GM12891 (cell line): ENCODE results near the gene CHI3L1.
A peak's percentile ranks its signal among the peaks of the same experiment; 100 is the strongest.

Source experiments
- DNase-seq: peaks from one replicate; pipeline ENCODE4 v3.0.0; 2011; ENCODE audit warnings: low spot score; ENCODE audit not compliant: insufficient read length
- FAIRE-seq: peaks from 2 replicates; lab custom pipeline; 2011; peaks lifted over from hg19 to GRCh38; lab: Jason Lieb, UNC
- PAX5 ChIP-seq: IDR thresholded peaks from 2 replicates; pipeline ENCODE4 v1.6.1; 2011; ENCODE audit warnings: low read length, moderate library complexity, mild to moderate bottlenecking; ENCODE audit not compliant: insufficient read depth, severe bottlenecking
- POLR2A ChIP-seq: IDR thresholded peaks from 2 replicates; pipeline ENCODE4 v1.6.1; 2011; ENCODE audit warnings: low read depth, low read length, control low read depth
- POLR2AphosphoS5 ChIP-seq: IDR thresholded peaks from 2 replicates; pipeline ENCODE4 v1.6.1; 2011; ENCODE audit warnings: low read depth, low read length, control low read depth
- POU2F2 ChIP-seq: IDR thresholded peaks from 2 replicates; pipeline ENCODE4 v1.6.1; 2011; ENCODE audit warnings: low read depth, mild to moderate bottlenecking, control low read depth, low read length, moderate library complexity
- SPI1 ChIP-seq: IDR thresholded peaks from 2 replicates; pipeline ENCODE4 v1.6.1; 2011; ENCODE audit warnings: low read depth, low read length, control low read depth
- TAF1 ChIP-seq: IDR thresholded peaks from 2 replicates; pipeline ENCODE4 v1.6.1; 2011; ENCODE audit warnings: low read depth, low read length, control low read depth

CHI3L1 gene

GRCh38 chr1:203135636-203136305 is 50.7 kb downstream of the CHI3L1 start:
- TF ChIP-seq POU2F2 (no peak), SPI1 (peak; percentile 21; the same call in 1 of the 2 replicates), POLR2A (no peak), TAF1 (no peak)
- FAIRE-seq (no peak), DNase-seq (no peak)

GRCh38 chr1:203133970-203134725 is 52.4 kb downstream of the CHI3L1 start:
- DNase-seq (no peak), FAIRE-seq (no peak)
- TF ChIP-seq POLR2AphosphoS5 (no peak), SPI1 (no peak), POLR2A (no peak), POU2F2 (no peak), PAX5 (no peak), TAF1 (no peak)

- FAIRE-seq: no peak
- no peak for TF ChIP-seq TAF1
- no peak for TF ChIP-seq SPI1
- TF ChIP-seq POU2F2: no peak
- TF ChIP-seq PAX5: no peak
- TF ChIP-seq POLR2A: no peak
- no peak for TF ChIP-seq POLR2AphosphoS5
- no peak for DNase-seq
These were observed 54.8 kb downstream of the CHI3L1 start for GRCh38 chr1:203131548-203132200.

- TF ChIP-seq PAX5 (no peak), POLR2A (no peak), POU2F2 (no peak), POLR2AphosphoS5 (no peak), TAF1 (no peak), SPI1 (no peak)
- no peak for FAIRE-seq
- DNase-seq: no peak
These were observed 56.0 kb downstream of the CHI3L1 start for GRCh38 chr1:203130358-203130985.

GRCh38 chr1:203129501-203130231 is 56.8 kb downstream of the CHI3L1 start:
- no peak for FAIRE-seq
- DNase-seq: no peak
- no peak for TF ChIP-seq POLR2A
- no peak for TF ChIP-seq POU2F2
- TF ChIP-seq PAX5: no peak
- no peak for TF ChIP-seq SPI1
- no peak for TF ChIP-seq POLR2AphosphoS5
- TF ChIP-seq TAF1: no peak
